Panc1 (cell line): Measurements from ENCODE around the gene LETMD1. TPM values are rescaled to one million over a fixed set of nuclear protein-coding genes. Genes with fewer than 3 reads are reported as not detected.

Experiments
- ATAC-seq: fragments of 200-7000 bp; cut with Tn5 transposase; 2 replicates; pipeline ENCODE4 v1.9.1; 2020; ENCODE audit warnings: mild to moderate bottlenecking, moderate library complexity
- BruUV-seq: library from RNA; stranded (reverse); fragments of 400-500 nt; replicated peaks from 2 replicates; lab custom pipeline; 2021; lab: Mats Ljungman, UMichigan
- CTCF ChIA-PET: fragments of 300-600 bp; sonication (Branson Sonifier 250); formaldehyde crosslinking; loops from one replicate; lab custom pipeline; 2022; ENCODE audit warnings: antibody characterized with exemption; lab: Charles Lee
- POLR2A ChIA-PET: fragments of 300-600 bp; sonication (Branson Sonifier 250); formaldehyde crosslinking; loops from one replicate; lab custom pipeline; 2022; ENCODE audit warnings: antibody characterized with exemption; lab: Charles Lee
- DNase-seq: peaks from one replicate; pipeline ENCODE4 v3.0.0-alpha.2; 2010; ENCODE audit warnings: low read depth, low spot score
- H3K27ac ChIP-seq: 2 replicates; pipeline ENCODE4 v1.5.1; 2011; ENCODE audit warnings: mild to moderate bottlenecking, low read length, inconsistent platforms
- H3K27me3 ChIP-seq: fragments of 200-500 bp; sonication (Bioruptor generic); 2 replicates; pipeline ENCODE4 v1.6.0; 2014; ENCODE audit warnings: low read length, inconsistent platforms; ENCODE audit not compliant: control insufficient read depth, insufficient read depth
- H3K36me3 ChIP-seq: fragments of 200-500 bp; sonication (Bioruptor generic); 2 replicates; pipeline ENCODE4 v1.5.1; 2014; ENCODE audit warnings: inconsistent platforms, mild to moderate bottlenecking, low read length, moderate library complexity; ENCODE audit not compliant: control insufficient read depth, insufficient read depth
- H3K4me1 ChIP-seq: 2 replicates; pipeline ENCODE4 v1.5.1; 2011; ENCODE audit warnings: inconsistent platforms, mild to moderate bottlenecking, low read length, moderate library complexity; ENCODE audit not compliant: control insufficient read depth, insufficient read depth
- H3K4me3 ChIP-seq, 2 experiments: 2 replicates each; pipeline ENCODE4 v1.5.1; 2011 to 2012; ENCODE audit warnings: low read depth in 2 of 2, low read length in 2 of 2, mild to moderate bottlenecking in 2 of 2, inconsistent platforms in 1 of 2, moderate library complexity in 1 of 2
- H3K9me3 ChIP-seq: fragments of 200-500 bp; sonication (Bioruptor generic); 2 replicates; pipeline ENCODE4 v1.5.1; 2014; ENCODE audit warnings: low read depth, mild to moderate bottlenecking, inconsistent platforms, low read length, moderate library complexity; ENCODE audit not compliant: control insufficient read depth, insufficient read depth
- POLR2AphosphoS5 ChIP-seq: IDR thresholded peaks from 2 replicates; pipeline ENCODE4 v1.6.1; 2012; ENCODE audit warnings: mild to moderate bottlenecking, low read depth, low read length, moderate library complexity
- REST ChIP-seq, 2 experiments: IDR thresholded peaks; 2 replicates each; pipeline ENCODE4 v1.6.1; 2011 to 2012; ENCODE audit warnings: low read depth in 2 of 2, control low read depth in 1 of 2, low read length in 1 of 2, mild to moderate bottlenecking in 1 of 2, moderate library complexity in 1 of 2; ENCODE audit not compliant: insufficient read depth in 1 of 2
- SIN3A ChIP-seq: IDR thresholded peaks from 2 replicates; pipeline ENCODE4 v1.6.1; 2012; ENCODE audit warnings: low read depth, mild to moderate bottlenecking, low read length, moderate library complexity, borderline replicate concordance; ENCODE audit not compliant: insufficient read depth
- TCF7L2 ChIP-seq: IDR thresholded peaks from 2 replicates; pipeline ENCODE4 v1.6.1; 2011; ENCODE audit warnings: mild to moderate bottlenecking, low read depth, low read length, inconsistent platforms
- in situ Hi-C: cut with HindIII; loops from 2 replicates; pipeline ENCODE4 v1.10.0; 2016; ENCODE audit warnings: low sequenced_read_pairs, low pct_unique_long_range_greater_than_20kb
- intact Hi-C: fragments of 100-400 bp; cut with micrococcal nuclease; formaldehyde crosslinking; loops from one replicate; pipeline ENCODE4 v1.10.0; 2022; ENCODE audit not compliant: unreplicated experiment
- total RNA-seq: library from RNA; stranded (reverse); gene quantifications from one replicate; pipeline ENCODE4 v1.2.1, GENCODE V29; 2021; ENCODE audit not compliant: unreplicated experiment
- TF ChIP-seq, protein P1 (sequence below): fragments of 450-650 bp; IDR thresholded peaks from 2 replicates; pipeline ENCODE4 v1.5.1; 2017; ENCODE audit warnings: mild to moderate bottlenecking

Gene LETMD1
- total RNA-seq, 1 experiment from 2014 or later, result 47.9 TPM

DNA sequence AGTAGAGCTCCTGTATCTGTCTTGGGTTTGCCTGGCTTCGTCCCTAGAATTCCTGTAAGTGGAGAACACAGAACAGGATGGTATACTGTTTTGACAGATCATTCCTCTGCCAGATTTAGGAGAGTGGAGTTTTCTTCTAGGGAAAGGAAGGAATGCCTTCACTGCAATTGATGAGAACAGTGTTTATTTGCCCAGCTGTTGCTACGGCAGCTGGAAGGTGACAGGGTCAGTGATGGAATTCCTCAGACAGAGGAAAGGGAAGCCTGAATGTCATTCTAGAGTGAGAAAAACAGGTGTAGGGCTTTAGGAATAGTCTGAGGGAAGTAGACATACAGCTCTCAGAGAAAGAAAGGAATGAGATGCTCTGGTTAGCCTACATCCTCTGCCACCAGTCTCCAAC lies 23.5 kb downstream of the LETMD1 start:
- Histone ChIP-seq H3K36me3 (peaks cover 9% of the 10 kb centered on the region), H3K4me3 (no peak overlapping the region), H3K27ac (no peak overlapping the region), H3K4me1 (no peaks in the 10 kb centered on the region), H3K27me3 (no peaks in the 10 kb centered on the region), H3K9me3 (no peaks in the 10 kb centered on the region)
- DNase-seq, result no peak
- intact Hi-C loops (no loop called here), in situ Hi-C loops (no loop called here)
- no peak for TF ChIP-seq POLR2AphosphoS5
- TF ChIP-seq, protein P1, sequence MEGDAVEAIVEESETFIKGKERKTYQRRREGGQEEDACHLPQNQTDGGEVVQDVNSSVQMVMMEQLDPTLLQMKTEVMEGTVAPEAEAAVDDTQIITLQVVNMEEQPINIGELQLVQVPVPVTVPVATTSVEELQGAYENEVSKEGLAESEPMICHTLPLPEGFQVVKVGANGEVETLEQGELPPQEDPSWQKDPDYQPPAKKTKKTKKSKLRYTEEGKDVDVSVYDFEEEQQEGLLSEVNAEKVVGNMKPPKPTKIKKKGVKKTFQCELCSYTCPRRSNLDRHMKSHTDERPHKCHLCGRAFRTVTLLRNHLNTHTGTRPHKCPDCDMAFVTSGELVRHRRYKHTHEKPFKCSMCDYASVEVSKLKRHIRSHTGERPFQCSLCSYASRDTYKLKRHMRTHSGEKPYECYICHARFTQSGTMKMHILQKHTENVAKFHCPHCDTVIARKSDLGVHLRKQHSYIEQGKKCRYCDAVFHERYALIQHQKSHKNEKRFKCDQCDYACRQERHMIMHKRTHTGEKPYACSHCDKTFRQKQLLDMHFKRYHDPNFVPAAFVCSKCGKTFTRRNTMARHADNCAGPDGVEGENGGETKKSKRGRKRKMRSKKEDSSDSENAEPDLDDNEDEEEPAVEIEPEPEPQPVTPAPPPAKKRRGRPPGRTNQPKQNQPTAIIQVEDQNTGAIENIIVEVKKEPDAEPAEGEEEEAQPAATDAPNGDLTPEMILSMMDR, result no peak
- no peak for TF ChIP-seq TCF7L2
- no peak for TF ChIP-seq REST (IDR thresholded peaks at IDR 0.05; ENCODE audit: insufficient read depth in 1 of 2, low read depth in 2 of 2, low read length in 1 of 2)
- TF ChIP-seq SIN3A, result no peak
- ATAC-seq, result no peak
- no TSS peak for BruUV-seq
- CTCF ChIA-PET, result no interaction called here
- POLR2A ChIA-PET, result no interaction called here

- POLR2A ChIA-PET, result interaction anchor here (0.7 kb wide), 1 partner anchor 777 kb away, joined by 7 read pairs; no protein-coding TSS in a partner anchor
Measured at GRCh38 chr12:51075390-51075789, 27.3 kb downstream of the LETMD1 start.

More at GRCh38 chr12:51075390-51075789, 27.3 kb downstream of the LETMD1 start:
- ATAC-seq, result no peak
- no peak for DNase-seq
- Histone ChIP-seq H3K4me1 (no peaks in the 10 kb centered on the region; the same call in 1 of the 2 replicates), H3K27ac (no peak overlapping the region), H3K36me3 (peaks cover under 1% of the 10 kb centered on the region; the same call in 1 of the 2 replicates), H3K4me3 (no peak overlapping the region), H3K9me3 (no peaks in the 10 kb centered on the region), H3K27me3 (no peaks in the 10 kb centered on the region)
- BruUV-seq, result no TSS peak
- CTCF ChIA-PET, result no interaction called here
- TF ChIP-seq POLR2AphosphoS5 (no peak), TCF7L2 (no peak)
- TF ChIP-seq, protein P1, result no peak
- in situ Hi-C loops, result no loop called here
- intact Hi-C loops, result no loop called here
